ENCODE data around the gene SLIT3. TPM values are rescaled to one million over a fixed set of nuclear protein-coding genes. Genes with fewer than 3 reads are reported as not detected.

The SLIT3 gene
- total RNA-seq, 2 experiments from 2014 or later = 0.15 TPM; not detected in 1

DNA sequence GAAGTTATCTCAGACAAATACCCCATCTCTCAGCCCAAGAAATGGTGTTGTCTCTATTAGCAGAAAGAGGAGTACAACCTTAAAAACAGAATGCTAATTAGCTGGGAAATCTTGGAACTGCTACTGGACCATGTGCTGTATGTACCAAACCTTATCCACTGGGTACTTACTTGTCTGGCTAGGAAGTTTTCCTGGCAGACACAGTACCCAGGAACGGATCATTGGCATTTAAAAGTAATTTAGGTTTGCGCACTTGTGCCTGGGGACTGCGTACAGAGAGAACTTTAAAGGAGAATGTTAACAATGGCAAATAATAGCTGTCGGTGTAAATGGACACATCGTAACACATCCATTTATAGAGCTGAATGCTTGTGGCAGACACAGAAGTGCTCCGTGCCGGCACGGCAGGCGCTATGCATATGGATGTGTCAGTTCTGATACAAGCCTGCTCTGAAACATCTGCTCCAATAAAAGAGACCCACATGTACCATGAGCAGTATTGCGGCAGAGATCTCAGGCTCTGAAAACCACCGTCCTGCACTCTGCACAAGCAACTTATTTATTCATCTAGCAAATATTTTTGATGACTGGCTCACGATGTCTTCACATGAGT, 431.2 kb downstream of the SLIT3 start:
- Mint-ChIP-seq H3K27ac (no peak overlapping the region), H3K4me1 (no peaks in the 10 kb centered on the region), H3K27me3 (no peaks in the 10 kb centered on the region), H3K4me3 (no peak overlapping the region), H3K9me3 (no peaks in the 10 kb centered on the region), H3K36me3 (ENCODE audit: low read depth) (no peaks in the 10 kb centered on the region)
- no peak for DNase-seq
- ChIA-PET CTCF (interaction anchor here (0.6 kb wide), 1 partner anchor 74 kb away, joined by 3 read pairs; no protein-coding TSS in a partner anchor), POLR2A (no interaction called here)

DNA sequence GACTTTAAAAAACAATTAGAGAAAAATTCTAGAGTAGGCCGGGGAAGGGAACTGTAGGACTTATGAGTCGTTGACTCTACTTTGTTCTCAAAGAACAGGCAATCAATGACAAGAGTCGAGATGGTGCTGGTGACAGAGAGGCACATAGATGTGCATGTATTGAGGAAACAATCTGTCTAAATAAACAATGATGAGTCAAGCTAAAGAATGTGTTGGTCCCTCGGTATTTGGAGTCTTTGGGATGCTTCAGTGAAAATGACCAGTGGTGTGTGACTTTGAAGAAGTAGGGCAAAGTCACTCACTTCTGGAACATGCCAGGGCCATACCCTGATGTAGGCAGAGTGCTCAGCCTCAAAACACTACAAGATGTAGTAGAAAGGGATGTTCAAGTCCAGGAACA, 433.7 kb downstream of the SLIT3 start:
- ChIA-PET CTCF (no interaction called here), POLR2A (no interaction called here)
- H3K4me1 Mint-ChIP-seq = no peaks in the 10 kb centered on the region
- H3K9me3 Mint-ChIP-seq = no peaks in the 10 kb centered on the region
- H3K27me3 Mint-ChIP-seq = no peaks in the 10 kb centered on the region
- H3K36me3 Mint-ChIP-seq (ENCODE audit: low read depth) = no peaks in the 10 kb centered on the region
- no peak overlapping the region for H3K4me3 Mint-ChIP-seq
- no peak overlapping the region for H3K27ac Mint-ChIP-seq
- no peak for DNase-seq

- POLR2A ChIA-PET = no interaction called here
- DNase-seq = no peak
- CTCF ChIA-PET = no interaction called here
- Mint-ChIP-seq H3K4me3 (no peak overlapping the region), H3K27me3 (no peaks in the 10 kb centered on the region), H3K27ac (no peak overlapping the region), H3K9me3 (no peaks in the 10 kb centered on the region), H3K4me1 (no peaks in the 10 kb centered on the region), H3K36me3 (ENCODE audit: low read depth) (no peaks in the 10 kb centered on the region)
These were observed 435.0 kb downstream of the SLIT3 start for GRCh38 chr5:168865968-168866367.

DNA sequence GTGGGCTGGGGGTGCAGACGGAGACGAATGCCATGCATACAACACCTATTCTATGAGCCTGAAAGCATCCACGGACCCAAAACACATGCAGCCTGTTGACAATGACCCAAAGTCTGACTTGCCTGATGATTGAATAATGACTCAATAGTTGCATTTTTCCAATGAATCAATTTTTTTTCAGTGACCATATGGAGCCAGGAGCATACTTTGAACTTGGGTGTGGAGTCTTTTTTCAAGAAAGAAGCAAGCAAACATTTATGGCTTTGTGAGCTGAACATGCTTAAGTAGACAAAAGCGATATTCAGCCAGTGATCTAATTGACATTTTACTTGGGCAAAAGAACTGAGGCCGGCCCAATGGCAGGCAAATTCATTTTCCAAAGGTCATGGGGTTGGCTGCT, 437.9 kb downstream of the SLIT3 start:
- H3K9me3 Mint-ChIP-seq = no peaks in the 10 kb centered on the region
- POLR2A ChIA-PET = no interaction called here
- H3K36me3 Mint-ChIP-seq (ENCODE audit: low read depth) = no peaks in the 10 kb centered on the region

DNA sequence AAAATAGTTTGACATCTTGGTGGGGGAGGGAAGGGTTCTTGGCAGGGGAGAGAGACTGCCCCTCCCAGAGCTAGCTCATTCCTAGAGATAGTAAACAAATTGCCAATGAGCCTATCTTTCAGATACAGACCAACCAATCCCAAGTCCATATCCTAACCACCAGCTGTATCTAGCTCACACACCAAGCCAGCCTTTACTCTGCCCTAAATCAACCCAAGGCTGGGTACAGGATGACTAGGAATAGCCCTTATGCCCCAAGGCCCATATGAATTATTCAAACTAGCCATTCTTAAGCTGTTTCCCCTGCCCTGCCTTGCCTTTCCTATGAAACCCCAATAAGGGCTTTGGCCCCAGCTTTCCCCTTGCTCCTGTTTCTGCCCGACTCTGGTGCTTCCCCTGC, 440.4 kb downstream of the SLIT3 start:
- no peak for DNase-seq
- Mint-ChIP-seq H3K27ac (no peak overlapping the region), H3K9me3 (no peaks in the 10 kb centered on the region), H3K36me3 (ENCODE audit: low read depth) (no peaks in the 10 kb centered on the region), H3K4me1 (no peaks in the 10 kb centered on the region), H3K27me3 (peaks cover 5% of the 10 kb centered on the region), H3K4me3 (no peak overlapping the region)
- ChIA-PET CTCF (no interaction called here), POLR2A (no interaction called here)

More for the DNA sequence above, 437.9 kb downstream of the SLIT3 start:
- CTCF ChIA-PET = no interaction called here
- no peak overlapping the region for H3K27ac Mint-ChIP-seq
- no peak overlapping the region for H3K4me3 Mint-ChIP-seq
- no peaks in the 10 kb centered on the region for H3K4me1 Mint-ChIP-seq
- DNase-seq = no peak
- H3K27me3 Mint-ChIP-seq = peaks cover 2% of the 10 kb centered on the region

DNA sequence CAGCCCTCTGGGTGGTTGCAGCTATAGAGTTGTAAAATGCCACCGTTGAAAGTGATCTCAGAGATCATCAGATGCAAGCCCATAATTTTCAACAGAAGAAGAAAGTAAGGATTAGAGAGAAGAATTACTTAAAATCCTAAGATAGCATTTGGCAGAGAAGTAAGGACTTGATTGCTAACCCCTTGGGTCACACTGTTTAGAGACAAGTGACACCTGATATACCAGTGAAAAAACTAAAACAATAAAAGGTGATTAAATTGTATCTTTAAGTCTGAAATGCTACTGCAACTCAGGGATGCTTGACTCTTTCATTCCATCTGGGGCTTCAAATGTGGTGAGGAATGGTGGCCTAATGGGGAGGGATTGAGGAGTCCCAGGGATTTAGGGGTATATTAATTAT, 440.9 kb downstream of the SLIT3 start:
- no peak for DNase-seq
- CTCF ChIA-PET = no interaction called here
- H3K27me3 Mint-ChIP-seq = peaks cover 5% of the 10 kb centered on the region
- no peak overlapping the region for H3K4me3 Mint-ChIP-seq
- no peaks in the 10 kb centered on the region for H3K4me1 Mint-ChIP-seq
- H3K9me3 Mint-ChIP-seq = no peaks in the 10 kb centered on the region
- no peaks in the 10 kb centered on the region for H3K36me3 Mint-ChIP-seq (ENCODE audit: low read depth)
- no peak overlapping the region for H3K27ac Mint-ChIP-seq
- POLR2A ChIA-PET = no interaction called here

GRCh38 chr5:168859471-168859870, 441.5 kb downstream of the SLIT3 start:
- Mint-ChIP-seq H3K36me3 (ENCODE audit: low read depth) (no peaks in the 10 kb centered on the region), H3K27ac (no peak overlapping the region), H3K27me3 (peaks cover 5% of the 10 kb centered on the region), H3K4me3 (no peak overlapping the region), H3K4me1 (peaks cover 3% of the 10 kb centered on the region), H3K9me3 (no peaks in the 10 kb centered on the region)
- ChIA-PET CTCF (interaction anchor here (0.6 kb wide), 1 partner anchor 421 kb away, joined by 4 read pairs; no protein-coding TSS in a partner anchor), POLR2A (no interaction called here)
- DNase-seq = no peak

DNA sequence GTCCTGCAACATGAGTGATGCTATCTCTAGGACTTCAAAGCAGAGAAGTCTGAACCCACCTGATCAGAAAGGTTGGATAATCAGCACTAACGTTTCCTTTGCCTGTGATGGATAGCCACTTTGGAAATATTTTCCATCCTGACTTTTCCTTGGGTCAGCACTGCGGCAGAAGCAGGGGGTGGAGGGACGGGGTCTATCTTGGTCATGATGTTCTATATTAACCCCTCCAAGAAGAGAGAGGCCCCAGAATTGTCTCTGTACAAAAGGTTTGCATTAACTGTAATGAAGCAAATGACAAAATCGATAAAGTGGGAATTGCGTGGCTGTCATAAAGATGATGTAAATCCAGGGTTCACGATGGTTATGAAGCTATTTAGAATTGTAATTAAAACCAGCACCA, 441.9 kb downstream of the SLIT3 start:
- Mint-ChIP-seq H3K27ac (no peak overlapping the region), H3K36me3 (ENCODE audit: low read depth) (no peaks in the 10 kb centered on the region), H3K4me3 (no peak overlapping the region), H3K27me3 (peaks cover 5% of the 10 kb centered on the region), H3K9me3 (no peaks in the 10 kb centered on the region), H3K4me1 (peaks cover 3% of the 10 kb centered on the region)
- POLR2A ChIA-PET = no interaction called here
- no peak for DNase-seq
- CTCF ChIA-PET = interaction anchor here (0.6 kb wide), 1 partner anchor 420 kb away, joined by 4 read pairs; no protein-coding TSS in a partner anchor

DNA sequence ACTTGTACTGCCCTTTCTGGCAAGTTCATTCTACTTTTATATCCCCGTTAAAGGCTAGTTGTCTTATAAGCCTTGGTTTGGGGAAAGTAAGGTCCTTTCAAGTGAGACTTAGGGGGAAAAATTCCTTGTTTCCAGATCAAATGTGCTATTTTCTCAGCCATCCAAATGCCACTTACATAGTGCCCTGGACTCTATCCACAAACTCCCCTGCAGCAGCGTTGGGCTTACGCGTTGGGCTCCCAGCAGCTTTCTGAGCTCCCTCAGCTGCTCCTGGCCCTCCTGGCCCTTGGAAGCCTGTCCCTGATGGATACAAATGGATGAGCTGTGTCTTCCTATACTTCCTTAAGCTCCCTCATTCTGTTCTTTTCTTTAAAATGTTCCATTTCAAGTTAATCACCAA, 442.6 kb downstream of the SLIT3 start:
- ChIA-PET CTCF (no interaction called here), POLR2A (no interaction called here)
- H3K9me3 Mint-ChIP-seq = no peaks in the 10 kb centered on the region
- H3K27ac Mint-ChIP-seq = no peak overlapping the region
- no peak for DNase-seq
- H3K27me3 Mint-ChIP-seq = peaks cover 5% of the 10 kb centered on the region
- peaks cover 9% of the 10 kb centered on the region for H3K4me1 Mint-ChIP-seq
- H3K36me3 Mint-ChIP-seq (ENCODE audit: low read depth) = no peaks in the 10 kb centered on the region
- H3K4me3 Mint-ChIP-seq = no peak overlapping the region

- no peak for DNase-seq
- Mint-ChIP-seq H3K9me3 (no peaks in the 10 kb centered on the region), H3K4me3 (no peak overlapping the region), H3K27me3 (peaks cover 5% of the 10 kb centered on the region), H3K27ac (no peak overlapping the region), H3K4me1 (peaks cover 38% of the 10 kb centered on the region), H3K36me3 (ENCODE audit: low read depth) (peaks cover 2% of the 10 kb centered on the region)
- ChIA-PET CTCF (interaction anchor here (1.0 kb wide), 1 partner anchor 15 kb away, joined by 3 read pairs; no protein-coding TSS in a partner anchor), POLR2A (no interaction called here)
These were observed 447.0 kb downstream of the SLIT3 start for GRCh38 chr5:168853972-168854371.

DNA sequence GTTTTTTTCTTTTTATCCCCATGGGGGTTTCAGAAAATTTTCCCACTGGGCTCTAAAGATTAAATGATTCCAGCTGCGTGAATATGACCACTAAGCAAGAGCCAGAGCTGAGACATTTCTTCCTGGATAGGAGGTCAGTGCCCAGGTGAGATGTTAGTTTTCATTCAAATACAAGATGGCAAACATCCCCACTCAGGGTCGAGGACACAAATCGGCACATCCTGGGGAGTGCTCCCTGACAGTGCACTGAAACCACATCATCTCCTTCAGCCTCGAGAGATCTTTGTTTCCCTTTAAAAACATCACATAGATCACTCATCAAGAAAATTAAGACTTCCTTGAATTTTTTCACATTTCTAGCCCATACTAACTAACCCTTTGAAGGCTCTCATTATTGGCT, 448.6 kb downstream of the SLIT3 start:
- Mint-ChIP-seq H3K36me3 (ENCODE audit: low read depth) (peaks cover 2% of the 10 kb centered on the region), H3K27me3 (peaks cover 5% of the 10 kb centered on the region), H3K9me3 (no peaks in the 10 kb centered on the region), H3K4me3 (peak overlapping the region; percentile 57), H3K4me1 (peaks cover 38% of the 10 kb centered on the region), H3K27ac (peak overlapping the region; percentile 83)
- peak; percentile 13 for DNase-seq
- ChIA-PET CTCF (no interaction called here), POLR2A (no interaction called here)

DNA sequence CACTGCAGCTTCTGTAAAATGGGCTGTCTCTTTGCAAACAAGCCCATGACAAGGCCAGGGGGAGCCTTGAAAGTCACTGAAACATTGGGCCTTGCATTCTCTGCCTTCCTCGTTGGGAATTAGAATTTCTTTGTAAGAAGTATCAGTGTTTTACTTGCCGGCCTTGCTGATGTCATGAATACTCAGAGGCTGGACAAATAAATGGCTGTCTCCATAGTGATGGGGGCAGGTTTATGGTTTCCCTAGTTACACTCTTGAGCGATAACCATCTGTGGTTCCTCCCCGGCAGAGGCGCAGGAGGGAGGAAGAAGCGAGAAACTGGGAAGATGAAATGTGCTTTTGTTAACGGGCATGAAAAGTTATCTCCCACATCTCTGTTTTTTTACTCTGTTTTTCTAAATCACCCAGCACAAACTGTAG, 449.0 kb downstream of the SLIT3 start:
- CTCF ChIA-PET = no interaction called here
- peaks cover 38% of the 10 kb centered on the region for H3K4me1 Mint-ChIP-seq
- DNase-seq = peak; percentile 68
- POLR2A ChIA-PET = no interaction called here
- peaks cover 5% of the 10 kb centered on the region for H3K27me3 Mint-ChIP-seq
- H3K36me3 Mint-ChIP-seq (ENCODE audit: low read depth) = peaks cover 2% of the 10 kb centered on the region
- H3K4me3 Mint-ChIP-seq = peak overlapping the region; percentile 57
- peak overlapping the region; percentile 83 for H3K27ac Mint-ChIP-seq
- H3K9me3 Mint-ChIP-seq = no peaks in the 10 kb centered on the region

DNA sequence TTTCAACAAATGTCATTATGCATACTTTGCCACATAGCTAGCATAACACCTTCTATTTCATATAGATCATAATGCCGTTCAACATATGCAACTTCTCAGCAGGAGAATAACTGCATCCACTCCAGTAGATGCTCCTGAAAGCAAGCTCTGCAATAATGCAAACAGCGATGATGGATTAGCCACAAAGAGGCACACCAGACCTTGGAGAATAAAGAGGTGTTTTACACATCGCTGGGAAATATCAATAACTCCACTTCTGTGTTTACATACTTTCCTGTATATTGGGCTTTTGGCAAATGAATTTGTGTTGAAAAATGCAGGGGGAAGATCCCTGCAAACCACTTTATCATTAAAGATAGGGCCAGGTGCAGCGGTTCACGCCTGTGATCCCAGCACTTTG, 450.3 kb downstream of the SLIT3 start:
- peaks cover 38% of the 10 kb centered on the region for H3K4me1 Mint-ChIP-seq
- peaks cover 2% of the 10 kb centered on the region for H3K27me3 Mint-ChIP-seq
- peaks cover 2% of the 10 kb centered on the region for H3K36me3 Mint-ChIP-seq (ENCODE audit: low read depth)
- ChIA-PET CTCF (no interaction called here), POLR2A (no interaction called here)
- no peak overlapping the region for H3K4me3 Mint-ChIP-seq
- no peak overlapping the region for H3K27ac Mint-ChIP-seq
- no peaks in the 10 kb centered on the region for H3K9me3 Mint-ChIP-seq
- DNase-seq = no peak

DNA sequence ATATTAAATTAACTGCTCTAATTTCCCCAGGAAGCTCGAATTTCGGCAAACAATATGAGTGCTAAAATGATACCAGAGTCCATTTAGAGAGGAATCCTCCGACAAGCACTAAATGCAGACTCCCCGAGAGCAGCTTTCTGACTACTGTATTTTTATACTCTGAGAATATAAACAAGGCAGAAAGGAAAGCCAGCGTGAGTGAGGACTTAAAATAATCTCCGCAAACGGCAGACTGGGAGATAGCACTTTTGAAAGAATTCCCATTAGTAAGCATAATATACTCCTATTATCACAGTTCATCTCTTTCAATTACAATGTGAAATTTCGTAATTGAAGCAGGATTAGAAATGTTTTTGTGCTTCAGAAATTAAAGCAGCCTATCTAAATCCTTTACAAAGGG, 452.4 kb downstream of the SLIT3 start:
- Mint-ChIP-seq H3K4me1 (peaks cover 31% of the 10 kb centered on the region), H3K36me3 (ENCODE audit: low read depth) (peaks cover 2% of the 10 kb centered on the region), H3K27ac (no peak overlapping the region), H3K4me3 (no peak overlapping the region), H3K27me3 (peaks cover 3% of the 10 kb centered on the region), H3K9me3 (no peaks in the 10 kb centered on the region)
- POLR2A ChIA-PET = no interaction called here
- CTCF ChIA-PET = no interaction called here
- DNase-seq = no peak
